Lower leg skin (tissue), 3 donors: Measurements from ENCODE around the gene CFAP92.

Experiments
- POLR2A ChIP-seq, 2 donors: fragments of 450-650 bp; IDR thresholded peaks; one replicate each; pipeline ENCODE4 v1.6.1; 2016 to 2017; ENCODE audit warnings: antibody characterized with exemption in 2 of 2, mild to moderate bottlenecking in 1 of 2, moderate library complexity in 1 of 2
- TF ChIP-seq, protein P1 (sequence below), 3 donors: fragments of 450-650 bp; IDR thresholded peaks; one replicate each; pipeline ENCODE4 v1.5.1; 2016; ENCODE audit warnings: antibody characterized with exemption in 3 of 3, mild to moderate bottlenecking in 3 of 3, moderate library complexity in 2 of 3

DNA sequence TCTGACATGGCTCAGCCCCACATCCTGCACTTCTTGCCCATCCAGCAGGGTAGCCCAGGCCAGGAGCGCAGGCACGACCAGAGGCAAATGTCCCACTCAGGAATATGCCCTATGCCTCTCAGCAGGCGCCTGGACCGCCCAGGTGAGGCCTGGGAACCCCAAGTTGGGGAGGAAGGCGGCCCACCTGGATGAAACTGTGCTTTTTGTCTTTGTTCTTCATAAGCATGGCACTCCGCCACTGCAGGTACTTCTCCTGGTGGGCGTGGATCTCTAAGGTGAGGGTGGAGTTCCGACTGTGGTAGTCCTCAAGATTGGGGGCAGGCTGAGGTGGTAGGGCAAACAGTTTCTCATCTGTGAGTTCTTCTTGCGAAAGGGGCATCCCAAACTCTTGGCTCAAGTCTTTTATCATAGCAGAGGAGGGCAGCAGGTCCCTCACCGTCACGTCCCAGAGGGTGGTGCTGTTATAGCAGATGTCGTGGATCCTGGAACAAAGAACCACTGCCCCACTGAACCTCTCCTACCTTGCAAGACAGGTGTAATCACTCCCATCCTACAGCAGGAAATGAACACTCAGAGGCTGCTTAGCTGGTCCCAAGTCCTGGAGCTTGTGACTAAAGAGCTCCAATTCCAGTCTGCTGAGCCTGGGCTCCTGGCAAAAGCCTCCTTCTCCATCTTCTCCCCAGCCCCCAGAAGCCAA is 61.2 kb downstream of the CFAP92 start:
- TF ChIP-seq, protein P1, sequence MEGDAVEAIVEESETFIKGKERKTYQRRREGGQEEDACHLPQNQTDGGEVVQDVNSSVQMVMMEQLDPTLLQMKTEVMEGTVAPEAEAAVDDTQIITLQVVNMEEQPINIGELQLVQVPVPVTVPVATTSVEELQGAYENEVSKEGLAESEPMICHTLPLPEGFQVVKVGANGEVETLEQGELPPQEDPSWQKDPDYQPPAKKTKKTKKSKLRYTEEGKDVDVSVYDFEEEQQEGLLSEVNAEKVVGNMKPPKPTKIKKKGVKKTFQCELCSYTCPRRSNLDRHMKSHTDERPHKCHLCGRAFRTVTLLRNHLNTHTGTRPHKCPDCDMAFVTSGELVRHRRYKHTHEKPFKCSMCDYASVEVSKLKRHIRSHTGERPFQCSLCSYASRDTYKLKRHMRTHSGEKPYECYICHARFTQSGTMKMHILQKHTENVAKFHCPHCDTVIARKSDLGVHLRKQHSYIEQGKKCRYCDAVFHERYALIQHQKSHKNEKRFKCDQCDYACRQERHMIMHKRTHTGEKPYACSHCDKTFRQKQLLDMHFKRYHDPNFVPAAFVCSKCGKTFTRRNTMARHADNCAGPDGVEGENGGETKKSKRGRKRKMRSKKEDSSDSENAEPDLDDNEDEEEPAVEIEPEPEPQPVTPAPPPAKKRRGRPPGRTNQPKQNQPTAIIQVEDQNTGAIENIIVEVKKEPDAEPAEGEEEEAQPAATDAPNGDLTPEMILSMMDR (IDR thresholded peaks at IDR 0.05) = no peak
- TF ChIP-seq POLR2A (IDR thresholded peaks at IDR 0.05) = no peak
